Muscle layer of duodenum (tissue), 2 donors: ENCODE data around the gene PRG3.

Source experiments
- H3K27ac ChIP-seq: one replicate; pipeline ENCODE4 v1.7.0; 2013; ENCODE audit warnings: mild to moderate bottlenecking, low read length
- H3K27me3 ChIP-seq: one replicate; pipeline ENCODE4 v1.7.0; 2013; ENCODE audit warnings: low read depth, mild to moderate bottlenecking, control low read depth, low read length
- H3K36me3 ChIP-seq, 2 donors: one replicate each; pipeline ENCODE4 v1.7.0; 2013; ENCODE audit warnings: low read length in 2 of 2, control low read depth in 1 of 2, mild to moderate bottlenecking in 1 of 2; ENCODE audit not compliant: insufficient read depth in 2 of 2, control insufficient read depth in 1 of 2
- H3K4me1 ChIP-seq, 2 donors: one replicate each; pipeline ENCODE4 v1.7.0; 2013; ENCODE audit warnings: low read length in 2 of 2, mild to moderate bottlenecking in 2 of 2, control low read depth in 1 of 2, moderate library complexity in 1 of 2; ENCODE audit not compliant: insufficient read depth in 2 of 2, control insufficient read depth in 1 of 2
- H3K4me3 ChIP-seq, 2 donors: one replicate each; pipeline ENCODE4 v1.7.0; 2013; ENCODE audit warnings: low read length in 2 of 2, low read depth in 1 of 2, mild to moderate bottlenecking in 1 of 2
- H3K9me3 ChIP-seq, 2 donors: one replicate each; pipeline ENCODE4 v1.7.0; 2013; ENCODE audit warnings: low read length in 2 of 2, control low read depth in 1 of 2, mild to moderate bottlenecking in 1 of 2; ENCODE audit not compliant: control insufficient read depth in 1 of 2
- donor health status: healthy.

PRG3 gene, protein sequence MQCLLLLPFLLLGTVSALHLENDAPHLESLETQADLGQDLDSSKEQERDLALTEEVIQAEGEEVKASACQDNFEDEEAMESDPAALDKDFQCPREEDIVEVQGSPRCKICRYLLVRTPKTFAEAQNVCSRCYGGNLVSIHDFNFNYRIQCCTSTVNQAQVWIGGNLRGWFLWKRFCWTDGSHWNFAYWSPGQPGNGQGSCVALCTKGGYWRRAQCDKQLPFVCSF

GRCh38 chr11:57380975-57381374, at the start of gene PRG3:
Gene PRG3 (minus strand): TSS chr11:57381150. CDS start chr11:57380708, 442 bp downstream.
- no peak within 1 kb of the TSS for H3K4me3 ChIP-seq
- H3K27ac ChIP-seq, result no peak within 1 kb of the TSS

GRCh38 chr11:57429946-57430345, 49.0 kb upstream of the PRG3 start:
- Histone ChIP-seq H3K4me3 (no peak overlapping the region), H3K27me3 (no peaks in the 10 kb centered on the region), H3K9me3 (no peaks in the 10 kb centered on the region), H3K36me3 (peaks cover 0 to 4% of the 10 kb centered on the region in 2 donors), H3K27ac (no peak overlapping the region), H3K4me1 (peaks cover 10 to 21% of the 10 kb centered on the region in 2 donors)

More at GRCh38 chr11:57380975-57381374, at the start of gene PRG3:
- no peaks in the 10 kb centered on the region for H3K27me3 ChIP-seq
- H3K36me3 ChIP-seq, result no peaks in the 10 kb centered on the region
- H3K9me3 ChIP-seq, result no peaks in the 10 kb centered on the region
- no peaks in the 10 kb centered on the region for H3K4me1 ChIP-seq

DNA sequence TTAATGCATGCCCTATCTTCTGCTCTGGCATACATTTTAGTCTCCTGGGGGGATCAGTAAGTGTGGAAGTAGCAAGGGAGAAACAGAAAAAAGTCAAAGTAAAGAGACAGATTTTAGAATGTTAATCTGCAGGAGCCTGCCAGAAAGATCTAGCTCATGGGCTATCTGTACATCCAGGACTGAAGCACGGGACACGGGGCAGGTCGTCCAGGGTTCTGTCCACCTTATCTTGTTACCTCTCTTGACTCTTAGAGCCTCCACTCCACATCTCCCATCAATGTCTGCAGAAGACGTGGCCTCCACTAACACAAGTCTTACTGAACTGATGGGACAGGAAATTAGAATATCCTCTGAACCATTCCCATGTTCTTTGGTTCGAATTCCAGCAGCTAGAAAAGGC, 47.7 kb upstream of the PRG3 start:
- H3K36me3 ChIP-seq, result peaks cover 0 to 4% of the 10 kb centered on the region in 2 donors
- H3K4me3 ChIP-seq, result no peak overlapping the region
- no peaks in the 10 kb centered on the region for H3K9me3 ChIP-seq
- H3K27me3 ChIP-seq, result no peaks in the 10 kb centered on the region
- no peak overlapping the region for H3K27ac ChIP-seq
- H3K4me1 ChIP-seq, result peaks cover 8 to 21% of the 10 kb centered on the region in 2 donors

DNA sequence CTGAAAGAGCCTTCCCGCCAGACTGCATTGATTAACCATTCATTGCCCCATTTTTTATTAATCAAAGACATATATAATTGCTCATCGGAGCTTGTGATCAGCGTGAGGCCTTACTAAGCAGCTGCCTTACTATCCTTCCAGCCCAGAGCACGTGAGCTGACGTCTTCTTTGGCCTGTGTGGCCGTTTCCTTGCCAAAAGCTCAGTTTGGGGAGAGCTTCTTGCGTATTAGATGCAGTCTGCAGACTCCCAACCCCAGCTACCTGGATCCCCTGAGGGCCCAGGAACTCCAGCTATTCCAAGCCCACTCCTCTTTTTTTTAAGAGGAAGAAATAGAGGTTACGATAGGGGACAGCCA, 46.8 kb upstream of the PRG3 start:
- Histone ChIP-seq H3K27me3 (no peaks in the 10 kb centered on the region), H3K4me3 (peak overlapping the region in 1 of 2 donors; percentile 60), H3K4me1 (peaks cover 8 to 21% of the 10 kb centered on the region in 2 donors), H3K9me3 (no peaks in the 10 kb centered on the region), H3K36me3 (peaks cover 4% of the 10 kb centered on the region in 2 donors), H3K27ac (peak overlapping the region; percentile 94)

GRCh38 chr11:57426929-57427726, 46.2 kb upstream of the PRG3 start, which contains the start of gene SLC43A3:
Gene SLC43A3 (minus strand): TSS chr11:57427121. CDS start chr11:57426172, 949 bp downstream.
- peak within 1 kb of the TSS; percentile 94 for H3K27ac ChIP-seq
- no peaks in the 10 kb centered on the region for H3K27me3 ChIP-seq
- H3K4me1 ChIP-seq, result peaks cover 8 to 21% of the 10 kb centered on the region in 2 donors
- H3K9me3 ChIP-seq, result no peaks in the 10 kb centered on the region
- H3K4me3 ChIP-seq, result peak within 1 kb of the TSS; percentile 60
- peaks cover 4% of the 10 kb centered on the region in 2 donors for H3K36me3 ChIP-seq

GRCh38 chr11:57426439-57426928, 45.5 kb upstream of the PRG3 start:
- peak overlapping the region; percentile 94 for H3K27ac ChIP-seq
- no peaks in the 10 kb centered on the region for H3K27me3 ChIP-seq
- H3K9me3 ChIP-seq, result no peaks in the 10 kb centered on the region
- peaks cover 8 to 21% of the 10 kb centered on the region in 2 donors for H3K4me1 ChIP-seq
- peak overlapping the region; percentile 60 for H3K4me3 ChIP-seq
- peaks cover 4% of the 10 kb centered on the region in 2 donors for H3K36me3 ChIP-seq

DNA sequence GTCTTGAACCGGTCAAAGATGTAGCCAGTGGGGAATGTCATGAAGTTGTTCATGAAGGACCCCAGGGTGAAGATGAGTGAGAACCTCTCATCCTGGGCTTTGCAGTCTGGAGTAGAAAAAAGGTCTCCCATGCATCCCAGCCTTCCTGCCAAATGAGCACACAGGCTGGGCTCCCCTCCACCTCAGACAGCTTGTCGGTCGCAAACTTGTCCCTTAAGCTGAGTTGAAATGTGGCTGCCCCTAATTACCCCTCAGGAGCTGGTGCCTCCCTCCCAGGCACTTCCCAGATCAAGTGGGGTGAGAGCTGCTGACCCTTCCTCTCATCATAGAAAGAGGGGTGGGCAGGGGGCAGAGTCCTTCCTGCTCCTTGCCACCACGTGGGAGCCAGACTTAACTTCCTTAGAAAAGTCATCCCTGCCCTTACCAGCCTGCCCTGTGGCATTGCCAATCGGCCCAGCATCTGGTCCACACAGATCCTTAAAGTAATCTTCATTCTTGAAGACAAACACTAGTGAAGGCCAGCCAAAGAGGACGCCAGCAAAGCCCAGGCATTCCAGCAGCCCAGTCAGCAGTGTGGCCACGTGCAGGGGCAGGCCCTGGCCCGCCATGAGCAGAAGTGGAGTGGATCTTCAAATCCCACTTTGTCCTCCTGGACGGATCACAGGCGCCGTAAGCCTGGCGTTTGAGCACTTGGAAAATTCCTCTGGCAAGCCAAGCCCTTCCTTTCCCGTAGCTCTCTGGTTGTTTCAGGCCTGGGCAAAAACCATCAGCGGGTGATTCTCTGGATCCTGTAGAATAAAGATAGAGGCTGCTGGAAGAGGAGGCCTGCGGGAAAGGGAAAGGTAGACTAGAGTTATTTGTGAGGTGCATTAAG, 44.9 kb upstream of the PRG3 start:
- H3K4me3 ChIP-seq, result peak overlapping the region; percentile 60
- peaks cover 8 to 21% of the 10 kb centered on the region in 2 donors for H3K4me1 ChIP-seq
- peak overlapping the region; percentile 94 for H3K27ac ChIP-seq
- H3K27me3 ChIP-seq, result no peaks in the 10 kb centered on the region
- H3K9me3 ChIP-seq, result no peaks in the 10 kb centered on the region
- H3K36me3 ChIP-seq, result peaks cover 4 to 10% of the 10 kb centered on the region in 2 donors

- H3K4me1 ChIP-seq, result peaks cover 8 to 21% of the 10 kb centered on the region in 2 donors
- H3K27me3 ChIP-seq, result no peaks in the 10 kb centered on the region
- H3K4me3 ChIP-seq, result peak overlapping the region; percentile 42 to 60
- peaks cover 4 to 14% of the 10 kb centered on the region in 2 donors for H3K36me3 ChIP-seq
- peak overlapping the region; percentile 94 for H3K27ac ChIP-seq
- H3K9me3 ChIP-seq, result no peaks in the 10 kb centered on the region
Measured at GRCh38 chr11:57424792-57425564, 44.0 kb upstream of the PRG3 start.

DNA sequence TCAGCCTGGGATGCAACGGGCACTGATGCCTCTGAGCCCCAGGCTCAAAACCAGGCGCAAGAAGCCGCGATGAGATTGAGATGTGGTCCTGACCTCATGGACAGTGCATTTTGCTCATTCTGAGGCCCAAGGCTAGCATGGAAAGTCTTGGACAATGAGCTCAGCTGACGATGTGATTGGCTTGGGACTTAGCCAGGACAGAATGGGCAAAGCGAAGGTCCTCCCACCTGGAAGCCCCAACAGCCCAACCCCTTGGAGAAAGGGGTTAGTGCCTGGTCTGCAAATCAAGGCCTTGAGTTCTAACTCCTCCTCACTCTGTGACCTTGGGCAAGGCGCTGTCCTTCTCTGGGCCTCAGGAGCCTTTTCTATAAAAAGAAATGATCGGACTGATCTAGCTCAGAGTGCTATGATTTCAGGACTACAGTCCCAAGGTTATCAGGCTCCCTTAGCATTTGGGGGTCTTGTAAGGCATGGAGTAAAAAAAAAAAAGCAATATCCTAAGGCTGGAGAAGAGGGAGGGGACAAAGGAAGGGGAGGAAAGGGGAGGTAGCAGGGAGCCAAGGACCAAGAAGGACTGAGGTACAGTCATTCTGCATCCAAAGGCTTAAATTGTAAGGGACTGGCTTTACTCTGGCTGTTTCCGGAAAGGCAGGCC, 43.3 kb upstream of the PRG3 start:
- no peaks in the 10 kb centered on the region for H3K9me3 ChIP-seq
- peaks cover 4 to 14% of the 10 kb centered on the region in 2 donors for H3K36me3 ChIP-seq
- no peak overlapping the region for H3K4me3 ChIP-seq
- peak overlapping the region; percentile 77 for H3K27ac ChIP-seq
- peaks cover 8 to 21% of the 10 kb centered on the region in 2 donors for H3K4me1 ChIP-seq
- H3K27me3 ChIP-seq, result no peaks in the 10 kb centered on the region

- peaks cover 8 to 18% of the 10 kb centered on the region in 2 donors for H3K4me1 ChIP-seq
- no peaks in the 10 kb centered on the region for H3K27me3 ChIP-seq
- H3K36me3 ChIP-seq, result peaks cover 7 to 21% of the 10 kb centered on the region in 2 donors
- H3K9me3 ChIP-seq, result no peaks in the 10 kb centered on the region
- no peak overlapping the region for H3K4me3 ChIP-seq
- H3K27ac ChIP-seq, result no peak overlapping the region
Measured at GRCh38 chr11:57422669-57423068, 41.7 kb upstream of the PRG3 start.
